ENCODE measurements around the gene PDXP. TPM values are rescaled to one million over a fixed set of nuclear protein-coding genes. Genes with fewer than 3 reads are reported as not detected.

Gene PDXP
- total and polyA plus RNA-seq, 2 of the 13 experiments (the other 11 are each of a cell fraction or from before 2014, with no cell fraction given), result 58.2 to 70.6 TPM

GRCh38 chr22:37609240-37610152 lies 49.0 kb upstream of the PDXP start:
- Histone ChIP-seq H3K27ac (ENCODE audit: extremely low read length, insufficient read depth, low read length) (peak overlapping the region; percentile 97), H3K27me3 (ENCODE audit: control insufficient read depth in 1 of 2, insufficient read depth in 2 of 2, low read length in 2 of 2) (peaks cover 0 to 5% of the 10 kb centered on the region in 2 experiments; a peak in 1 of 5 replicates), H3K36me3 (replicated peaks in 1 of 2; ENCODE audit: control insufficient read depth in 1 of 2, insufficient read depth in 2 of 2, low read length in 2 of 2) (peaks cover 2 to 8% of the 10 kb centered on the region in 2 experiments; a peak in 2 of 5 replicates), H3K79me2 (ENCODE audit: insufficient read depth, low read length) (peaks cover 20% of the 10 kb centered on the region), H3K4me1 (ENCODE audit: insufficient read depth, low read length) (peaks cover 40% of the 10 kb centered on the region), H3K4me2 (ENCODE audit: low read depth, low read length) (peak overlapping the region; percentile 90), H3K9me3 (ENCODE audit: low read length) (no peaks in the 10 kb centered on the region), H3K4me3 (replicated peaks in 1 of 3; ENCODE audit: insufficient read depth in 1 of 3, low read depth in 2 of 3, low read length in 3 of 3) (peak overlapping the region; percentile 78 to 92 (median 82)), H4K20me1 (ENCODE audit: insufficient read depth, low read length) (no peaks in the 10 kb centered on the region), H3K9ac (ENCODE audit: insufficient read depth, low read depth, low read length) (peak overlapping the region; percentile 80), H2AFZ (ENCODE audit: low read length) (no peak overlapping the region)
- DNase-seq (ENCODE audit: low spot score) (no peak), FAIRE-seq (peak; percentile 21), ATAC-seq (peak; percentile 9)
- in situ Hi-C loops (cut with HindIII; ENCODE audit: extremely low pct_ligation_motif_present, low pct_unique_long_range_greater_than_20kb), result loop anchor here (10.0 kb wide), 1 partner anchor 65 kb away; no protein-coding TSS in a partner anchor
- TSS peak; percentile 52 for BruUV-seq (replicated peaks)
- POLR2A ChIA-PET, result interaction anchor here (0.9 to 6.0 kb wide), 28 partner anchors 8 to 235 kb away, joined by 3 to 75 read pairs (median 8); partner anchors contain the start of genes ANKRD54, GCAT, LGALS2 and NOL12
- intact Hi-C loops (cut with micrococcal nuclease; ENCODE audit: unreplicated experiment), result loop anchor here (2.0 kb wide), 1 partner anchor 29 kb away; the partner anchor contains the start of gene SH3BP1
- 2% methylated on average over 9 of the region's 26 CpGs for WGBS (ENCODE audit: low lambda C conversion rate)
- CTCF ChIA-PET (ENCODE audit: low intra/inter-chr PET ratio, low total read pairs), result interaction anchor here (0.8 kb wide), 1 partner anchor 24 kb away, joined by 3 read pairs; no protein-coding TSS in a partner anchor
- TF ChIP-seq ZNF547 (CRISPR knock-in tag; IDR thresholded peaks at IDR 0.05) (no peak), SP5 (CRISPR knock-in tag; IDR thresholded peaks at IDR 0.05; ENCODE audit: borderline replicate concordance, low read depth) (no peak), KLF11 (CRISPR knock-in tag; IDR thresholded peaks at IDR 0.05) (no peak), ZNF713 (CRISPR knock-in tag; IDR thresholded peaks at IDR 0.05) (no peak), ISX (CRISPR knock-in tag; conservative IDR thresholded peaks at IDR 0.05) (no peak), FOXC1 (CRISPR knock-in tag; IDR thresholded peaks at IDR 0.05; ENCODE audit: borderline replicate concordance) (no peak), ZBTB4 (CRISPR knock-in tag; IDR thresholded peaks at IDR 0.05; ENCODE audit: borderline replicate concordance) (no peak), CHCHD3 (CRISPR knock-in tag; IDR thresholded peaks at IDR 0.05) (no peak), HIC2 (CRISPR knock-in tag; IDR thresholded peaks at IDR 0.05; ENCODE audit: low read depth) (peak; percentile 28; the same call in 1 of the 2 replicates), GTF3A (CRISPR knock-in tag; conservative IDR thresholded peaks at IDR 0.05) (no peak), BATF2 (CRISPR knock-in tag; IDR thresholded peaks at IDR 0.05) (no peak), IRX3 (CRISPR knock-in tag; IDR thresholded peaks at IDR 0.05; ENCODE audit: borderline replicate concordance, low read depth) (no peak), ZGPAT (CRISPR knock-in tag; IDR thresholded peaks at IDR 0.05) (peak; percentile 29; the same call in 1 of the 2 replicates), TSC22D2 (CRISPR knock-in tag; IDR thresholded peaks at IDR 0.05; ENCODE audit: borderline replicate concordance) (no peak), GFI1 (CRISPR knock-in tag; IDR thresholded peaks at IDR 0.05; ENCODE audit: borderline replicate concordance) (no peak)

Data from HepG2 (cell line).